Kidney (tissue), 14 donors: ENCODE data around the gene ABCB7. TPM values are rescaled to one million over a fixed set of nuclear protein-coding genes. Genes with fewer than 3 reads are reported as not detected.
A peak's percentile ranks its signal among the peaks of the same experiment; 100 is the strongest.

Experiments used
- DNase-seq, 5 donors: peaks; one replicate each; pipeline ENCODE4 v3.0.0-alpha.2; 2013 to 2020
- FAIRE-seq: peaks from 2 replicates; lab custom pipeline; 2012; peaks lifted over from hg19 to GRCh38; lab: Jason Lieb, UNC
- H3K27ac ChIP-seq, 2 donors: one replicate each; pipeline ENCODE4 v1.7.0; 2013; ENCODE audit warnings: low read depth in 2 of 2, low read length in 2 of 2, inconsistent platforms in 1 of 2
- H3K27me3 ChIP-seq: one replicate; pipeline ENCODE4 v1.7.1; 2013; ENCODE audit warnings: low read length, inconsistent platforms; ENCODE audit not compliant: control insufficient read depth, insufficient read depth
- H3K36me3 ChIP-seq, 3 donors: one replicate each; pipeline versions ENCODE4 v1.7.0 to v1.7.1; 2013; ENCODE audit warnings: low read length in 3 of 3, control low read depth in 1 of 3, inconsistent platforms in 1 of 3; ENCODE audit not compliant: insufficient read depth in 3 of 3, control insufficient read depth in 2 of 3
- H3K4me1 ChIP-seq, 3 donors: one replicate each; pipeline versions ENCODE4 v1.7.0 to v1.7.1; 2013; ENCODE audit warnings: low read length in 3 of 3, inconsistent platforms in 1 of 3, low read depth in 1 of 3; ENCODE audit not compliant: control insufficient read depth in 2 of 3, insufficient read depth in 2 of 3
- H3K4me3 ChIP-seq, 3 donors: one replicate each; pipeline versions ENCODE4 v1.7.0 to v1.8.1; 2013; ENCODE audit warnings: low read length in 3 of 3, control low read depth in 1 of 3, inconsistent platforms in 1 of 3
- H3K9ac ChIP-seq, 3 donors: one replicate each; pipeline versions ENCODE4 v1.7.0 to v1.7.1; 2013; ENCODE audit warnings: low read length in 3 of 3, control low read depth in 1 of 3, inconsistent platforms in 1 of 3
- H3K9me3 ChIP-seq, 3 donors: one replicate each; pipeline versions ENCODE4 v1.7.0 to v1.7.1; 2013; ENCODE audit warnings: low read length in 3 of 3, control low read depth in 1 of 3, inconsistent platforms in 1 of 3; ENCODE audit not compliant: control insufficient read depth in 2 of 3, insufficient read depth in 1 of 3
- intact Hi-C: fragments of 100-400 bp; cut with DNase I; formaldehyde crosslinking; loops from one replicate; pipeline ENCODE4 v1.11.1; 2022
- polyA plus RNA-seq: library from polyadenylated mRNA; stranded (reverse); fragments of 350-450 nt; fragmentation: Illumina TruSeq; extraction: RNeasy Lipid Tissue Mini Kit (QIAGEN cat#74804); gene quantifications from one replicate; pipeline ENCODE4 v1.2.3, GENCODE V29; 2014; ENCODE audit warnings: low read depth, low replicate concordance; ENCODE audit not compliant: insufficient read depth
- total RNA-seq: library from RNA; stranded (reverse); fragmentation: NEBNext Ultra II Directional; extraction: Animal tissue kit (Norgen Biotek cat#: 25700); gene quantifications from one replicate; pipeline ENCODE4 v1.2.1, GENCODE V29; 2021
- TF ChIP-seq, protein P1 (sequence below): IDR thresholded peaks from 3 replicates; pipeline ENCODE4 v1.5.1; 2012; ENCODE audit warnings: mild to moderate bottlenecking, moderate library complexity, borderline replicate concordance; ENCODE audit not compliant: insufficient read depth; ENCODE audit errors: extremely low read depth
- donor health status: control.
- donor health status: control.
- donor health status: control.
- donor health status: control.
- donor health status: control.
- donor health status: DM: yes; HTN: yes; CAD: no.
- donor health status: Normal renal cell carcinoma (clear cell type).

ABCB7 gene
- total and polyA plus RNA-seq, 2 donors from 2014 or later: 13.8 to 21.0 TPM

DNA sequence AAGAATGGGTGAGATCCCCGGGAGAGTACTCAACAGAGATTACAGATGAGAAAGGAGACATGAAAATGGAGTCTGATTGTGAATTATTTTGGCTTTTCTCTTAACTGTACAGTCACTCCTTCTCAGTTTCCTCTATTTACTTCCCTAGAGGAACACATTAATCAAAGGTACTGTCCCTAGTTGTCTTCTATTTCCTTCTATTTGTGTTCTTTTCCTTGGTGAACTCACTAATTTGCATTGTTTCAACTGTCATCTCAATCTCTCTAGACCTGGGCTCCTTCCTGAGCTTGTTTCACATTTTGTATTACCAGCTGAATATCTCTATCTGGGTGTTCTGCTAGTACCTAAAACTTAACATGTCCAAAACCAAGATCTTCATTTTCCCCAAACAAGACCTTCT, 59.8 kb downstream of the ABCB7 start:
- intact Hi-C loops: loop anchor here (5.0 kb wide), 1 partner anchor 49 kb away; no protein-coding TSS in a partner anchor
- Histone ChIP-seq H3K36me3 (no peaks in the 10 kb centered on the region), H3K4me1 (no peaks in the 10 kb centered on the region), H3K9ac (no peak overlapping the region), H3K27me3 (no peaks in the 10 kb centered on the region), H3K9me3 (no peaks in the 10 kb centered on the region), H3K4me3 (no peak overlapping the region), H3K27ac (no peak overlapping the region)
- TF ChIP-seq, protein P1, sequence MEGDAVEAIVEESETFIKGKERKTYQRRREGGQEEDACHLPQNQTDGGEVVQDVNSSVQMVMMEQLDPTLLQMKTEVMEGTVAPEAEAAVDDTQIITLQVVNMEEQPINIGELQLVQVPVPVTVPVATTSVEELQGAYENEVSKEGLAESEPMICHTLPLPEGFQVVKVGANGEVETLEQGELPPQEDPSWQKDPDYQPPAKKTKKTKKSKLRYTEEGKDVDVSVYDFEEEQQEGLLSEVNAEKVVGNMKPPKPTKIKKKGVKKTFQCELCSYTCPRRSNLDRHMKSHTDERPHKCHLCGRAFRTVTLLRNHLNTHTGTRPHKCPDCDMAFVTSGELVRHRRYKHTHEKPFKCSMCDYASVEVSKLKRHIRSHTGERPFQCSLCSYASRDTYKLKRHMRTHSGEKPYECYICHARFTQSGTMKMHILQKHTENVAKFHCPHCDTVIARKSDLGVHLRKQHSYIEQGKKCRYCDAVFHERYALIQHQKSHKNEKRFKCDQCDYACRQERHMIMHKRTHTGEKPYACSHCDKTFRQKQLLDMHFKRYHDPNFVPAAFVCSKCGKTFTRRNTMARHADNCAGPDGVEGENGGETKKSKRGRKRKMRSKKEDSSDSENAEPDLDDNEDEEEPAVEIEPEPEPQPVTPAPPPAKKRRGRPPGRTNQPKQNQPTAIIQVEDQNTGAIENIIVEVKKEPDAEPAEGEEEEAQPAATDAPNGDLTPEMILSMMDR: no peak
- DNase-seq: no peak
- no peak for FAIRE-seq

DNA sequence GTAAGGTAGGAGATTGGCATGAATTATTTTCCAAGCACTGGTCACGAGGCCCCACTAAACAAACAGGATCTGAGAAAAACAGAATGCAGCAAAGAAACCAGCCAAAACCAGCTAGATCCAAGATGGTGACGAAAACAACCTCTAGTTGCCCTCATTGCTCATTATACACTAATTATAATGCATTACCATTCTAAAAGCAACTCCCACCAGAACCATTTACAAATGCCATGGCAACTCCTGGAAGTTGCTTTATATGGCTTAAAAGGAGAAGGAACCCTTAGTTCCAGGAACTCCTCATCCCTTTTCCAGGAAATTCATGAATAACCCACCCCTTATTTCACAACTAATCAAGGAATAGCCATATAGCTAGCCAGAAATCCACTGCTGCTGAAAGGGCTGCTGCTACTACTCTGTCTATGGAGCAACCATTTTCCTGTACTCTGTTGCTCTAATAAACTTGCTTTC, 69.3 kb downstream of the ABCB7 start:
- H3K27ac ChIP-seq: no peak overlapping the region
- intact Hi-C loops: no loop called here
- no peaks in the 10 kb centered on the region for H3K27me3 ChIP-seq
- TF ChIP-seq, protein P1: no peak
- DNase-seq (peak in 1 of 5 donors; percentile 0), FAIRE-seq (no peak)
- H3K9me3 ChIP-seq: no peaks in the 10 kb centered on the region
- no peaks in the 10 kb centered on the region for H3K36me3 ChIP-seq
- no peaks in the 10 kb centered on the region for H3K4me1 ChIP-seq
- H3K4me3 ChIP-seq: no peak overlapping the region
- no peak overlapping the region for H3K9ac ChIP-seq

DNA sequence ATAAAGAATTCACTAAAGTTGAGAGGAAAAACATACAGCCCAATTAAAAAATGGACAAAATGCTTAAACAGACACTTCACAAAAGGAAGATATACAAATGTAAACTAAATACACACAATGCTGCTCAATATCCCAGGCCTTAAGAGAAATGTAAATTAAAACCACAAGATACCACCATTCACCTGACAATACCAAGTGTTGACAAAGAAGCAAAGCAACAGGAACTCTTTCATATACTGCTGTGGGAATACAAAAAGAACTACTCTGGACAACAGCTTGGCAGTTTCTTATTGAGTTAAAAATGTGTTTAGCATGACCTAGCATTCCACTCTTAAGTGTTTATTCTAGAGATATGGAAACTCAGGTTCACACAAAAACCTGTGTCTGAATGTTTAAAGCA, 71.3 kb downstream of the ABCB7 start:
- no peak for DNase-seq
- FAIRE-seq: peak; percentile 11
- Histone ChIP-seq H3K27me3 (no peaks in the 10 kb centered on the region), H3K9ac (no peak overlapping the region), H3K4me1 (no peaks in the 10 kb centered on the region), H3K27ac (no peak overlapping the region), H3K9me3 (no peaks in the 10 kb centered on the region), H3K4me3 (no peak overlapping the region), H3K36me3 (no peaks in the 10 kb centered on the region)
- intact Hi-C loops: no loop called here
- TF ChIP-seq, protein P1: no peak

DNA sequence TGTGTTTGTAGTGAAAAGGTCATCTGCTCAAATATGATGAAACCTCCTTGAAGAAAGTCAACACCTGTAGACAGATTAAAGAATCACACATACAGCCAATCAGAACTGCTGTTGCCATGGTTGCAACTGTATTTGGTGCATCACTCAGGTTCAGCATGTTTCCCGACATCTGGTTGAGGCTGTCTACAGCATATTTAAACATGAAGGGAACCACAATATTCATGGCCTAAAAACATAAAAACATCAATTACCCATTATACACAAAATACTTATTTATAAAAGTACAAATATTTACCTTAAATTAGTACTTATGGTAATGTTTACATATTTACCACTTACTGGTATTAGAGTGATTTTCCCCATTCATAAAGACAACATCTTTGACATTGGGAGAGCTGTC, 79.7 kb downstream of the ABCB7 start:
- H3K27ac ChIP-seq: no peak overlapping the region
- no peak overlapping the region for H3K4me3 ChIP-seq
- DNase-seq (no peak), FAIRE-seq (peak; percentile 8)
- intact Hi-C loops: no loop called here
- TF ChIP-seq, protein P1: no peak
- H3K4me1 ChIP-seq: no peaks in the 10 kb centered on the region
- no peaks in the 10 kb centered on the region for H3K9me3 ChIP-seq
- H3K27me3 ChIP-seq: no peaks in the 10 kb centered on the region
- H3K9ac ChIP-seq: no peak overlapping the region
- H3K36me3 ChIP-seq: no peaks in the 10 kb centered on the region
